Measurements from ENCODE around the gene IL36RN. TPM values are rescaled to one million over a fixed set of nuclear protein-coding genes. Genes with fewer than 3 reads are reported as not detected.

IL36RN gene
- total and polyA plus RNA-seq, 2 of the 13 experiments (the other 11 are each of a cell fraction or from before 2014, with no cell fraction given) = not detected

GRCh38 chr2:113075600-113075999 lies 16.6 kb downstream of the IL36RN start:
- ATAC-seq = no peak
- ChIA-PET POLR2A (no interaction called here), CTCF (ENCODE audit: low intra/inter-chr PET ratio, low total read pairs) (no interaction called here)
- Histone ChIP-seq H3K4me1 (ENCODE audit: insufficient read depth, low read length) (peaks cover 10% of the 10 kb centered on the region; the same call in 1 of the 2 replicates), H3K27ac (ENCODE audit: extremely low read length, insufficient read depth, low read length) (no peak overlapping the region), H2AFZ (ENCODE audit: low read length) (no peak overlapping the region), H4K20me1 (ENCODE audit: insufficient read depth, low read length) (no peaks in the 10 kb centered on the region), H3K4me2 (ENCODE audit: low read depth, low read length) (no peak overlapping the region), H3K36me3 (replicated peaks in 1 of 2; ENCODE audit: control insufficient read depth in 1 of 2, insufficient read depth in 2 of 2, low read length in 2 of 2) (no peaks in the 10 kb centered on the region), H3K9ac (ENCODE audit: insufficient read depth, low read depth, low read length) (no peak overlapping the region), H3K27me3 (ENCODE audit: control insufficient read depth in 1 of 2, insufficient read depth in 2 of 2, low read length in 2 of 2) (peaks cover 2 to 17% of the 10 kb centered on the region in 2 experiments; a peak in 3 of 5 replicates), H3K9me3 (ENCODE audit: low read length) (no peaks in the 10 kb centered on the region), H3K4me3 (replicated peaks in 1 of 3; ENCODE audit: insufficient read depth in 1 of 3, low read depth in 2 of 3, low read length in 3 of 3) (no peak overlapping the region), H3K79me2 (ENCODE audit: insufficient read depth, low read length) (no peaks in the 10 kb centered on the region)
- intact Hi-C loops (cut with micrococcal nuclease; ENCODE audit: unreplicated experiment) (no loop called here), in situ Hi-C loops (cut with HindIII; ENCODE audit: extremely low pct_ligation_motif_present, low pct_unique_long_range_greater_than_20kb) (no loop called here)
- 12% methylated on average over 3 of the region's 3 CpGs for WGBS (ENCODE audit: low lambda C conversion rate)
- FAIRE-seq = no peak
- no peak for TF ChIP-seq ZNF883 (CRISPR knock-in tag; IDR thresholded peaks at IDR 0.05; ENCODE audit: not compliant biosample characterization)
- TF ChIP-seq ZNF570 (CRISPR knock-in tag; IDR thresholded peaks at IDR 0.05; ENCODE audit: borderline replicate concordance) = no peak
- TF ChIP-seq MAX (IDR thresholded peaks at IDR 0.05) = no peak
- no peak for TF ChIP-seq UBTF (CRISPR knock-in tag; IDR thresholded peaks at IDR 0.05)
- no peak for TF ChIP-seq ZNF800 (CRISPR knock-in tag; IDR thresholded peaks at IDR 0.05)
- TF ChIP-seq ATF7-NPFF (CRISPR knock-in tag; IDR thresholded peaks at IDR 0.05; ENCODE audit: low read depth) = no peak
- DNase-seq (ENCODE audit: low spot score) = no peak
- no TSS peak for BruUV-seq (replicated peaks)

All from HepG2 (cell line).